Activated CD8-positive, alpha-beta memory T cell treated with anti-CD3 and anti-CD28 coated beads, Interleukin-2, amount 50 U/mL, for 4 hours (primary cell): ENCODE data around the gene STAMBP.
"Not testable (repeated sequence)": the region's sequence is repeated elsewhere in the genome, so short reads cannot be mapped to it uniquely, and the experiment has no call there.

Source experiments
- DNase-seq: peaks from one replicate; pipeline ENCODE4 v3.0.0-alpha.2; 2020

Gene STAMBP

GRCh38 chr2:73828818-73829570, at the start of gene STAMBP:
Gene STAMBP (plus strand): TSS chr2:73828961. CDS start chr2:73830857, 1,896 bp downstream.
- DNase-seq, result peak; percentile 88

DNA sequence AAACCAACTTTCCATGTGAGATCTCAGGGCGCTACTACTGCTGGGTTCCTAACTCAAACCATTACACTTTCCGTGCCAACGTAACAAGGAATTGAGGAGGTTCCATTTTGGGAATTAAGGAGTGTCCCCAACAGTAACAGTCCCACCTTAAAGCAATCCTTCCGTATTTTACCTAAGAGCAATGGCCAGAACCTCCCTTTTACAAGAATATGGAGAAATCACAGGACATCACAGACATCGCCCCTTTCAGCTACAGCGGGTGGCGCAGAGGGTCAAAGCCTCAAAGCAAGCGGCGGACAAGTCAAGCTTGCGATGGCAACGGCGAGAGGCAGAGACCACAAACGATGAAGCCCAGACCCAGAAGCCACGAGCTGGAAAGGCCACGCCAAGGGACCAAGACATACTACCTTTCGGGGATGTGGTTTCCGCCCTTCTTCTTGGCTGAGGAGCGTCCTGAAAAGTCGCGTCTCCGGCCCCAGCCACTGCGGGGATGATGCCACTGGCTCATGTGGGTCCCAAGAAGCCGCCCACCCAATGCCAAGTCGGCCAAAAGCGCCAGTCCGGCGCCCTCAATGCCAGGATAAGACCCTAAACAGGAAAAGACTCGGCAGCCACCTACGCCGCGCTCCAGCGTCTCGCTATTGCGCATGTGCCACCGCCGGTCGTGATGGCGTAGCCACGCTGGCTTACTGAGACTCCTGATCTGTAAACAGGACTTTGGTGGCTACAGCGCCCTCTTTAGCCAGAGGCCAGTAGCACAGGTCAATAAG, 49.1 kb upstream of the STAMBP start, which contains the start of gene DUSP11:
DUSP11 (minus strand) TSS at position 637 of the 770 bp plus-strand sequence; CDS start at position 508, 129 bp downstream.
- peak; percentile 97 for DNase-seq

DNA sequence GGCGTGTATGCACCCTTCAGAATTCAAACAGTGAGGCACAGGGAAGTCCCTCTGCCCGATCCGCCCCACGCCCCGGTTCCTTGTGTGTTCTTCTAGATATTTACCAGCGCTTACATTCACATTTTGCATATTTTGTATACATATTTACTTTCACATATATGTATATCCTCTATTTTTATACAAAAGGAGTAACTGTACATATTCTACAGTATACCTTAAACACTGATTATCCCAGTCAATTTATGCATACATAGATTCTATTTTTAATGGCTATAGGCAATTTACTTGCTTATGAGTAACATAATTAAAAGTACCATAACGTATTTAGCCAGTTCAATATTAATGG, 48.6 kb upstream of the STAMBP start:
- no peak for DNase-seq

DNA sequence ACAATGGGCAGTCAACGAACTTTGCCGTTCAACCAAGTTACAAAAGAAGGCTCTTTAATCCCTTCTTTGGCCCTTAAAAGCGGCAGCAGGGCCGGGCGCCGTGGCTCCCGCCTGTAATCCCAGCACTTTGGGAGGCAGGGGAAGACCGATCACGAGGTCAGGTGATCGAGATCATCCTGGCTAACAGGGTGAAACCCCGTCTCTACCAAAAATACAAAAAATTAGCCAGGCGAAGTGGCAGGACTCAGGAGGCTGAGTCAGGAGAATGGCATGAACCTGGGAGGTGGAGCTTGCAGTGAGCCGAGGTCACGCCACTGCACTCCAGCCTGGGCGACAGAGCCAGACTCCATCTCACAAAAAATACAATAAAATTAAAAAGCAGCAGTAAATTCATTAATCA, 45.4 kb upstream of the STAMBP start:
- DNase-seq, result not testable (repeated sequence)

GRCh38 chr2:73783883-73784282, 44.9 kb upstream of the STAMBP start, which contains the start of gene C2orf78:
Gene C2orf78 (plus strand): TSS chr2:73784183. CDS start chr2:73784310, 127 bp downstream.
- not testable (repeated sequence) for DNase-seq

DNA sequence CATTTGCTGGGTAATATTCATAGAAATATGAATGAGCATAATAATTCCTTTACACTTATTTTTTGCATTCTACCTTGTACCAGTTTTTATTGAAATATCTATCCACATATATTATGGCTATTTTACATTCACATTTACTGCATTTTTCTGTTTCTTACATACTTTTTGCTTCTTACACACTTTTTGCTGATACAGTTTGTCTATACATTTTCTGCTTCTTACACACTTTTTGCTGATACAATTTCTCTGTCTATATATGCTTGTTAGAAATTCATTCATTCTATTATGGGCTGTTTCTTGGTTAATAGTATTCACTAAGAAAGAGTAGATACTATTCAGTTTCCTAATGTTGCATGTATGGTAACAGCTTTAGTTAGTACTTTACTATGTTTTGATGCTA, 16.9 kb upstream of the STAMBP start:
- no peak for DNase-seq

DNA sequence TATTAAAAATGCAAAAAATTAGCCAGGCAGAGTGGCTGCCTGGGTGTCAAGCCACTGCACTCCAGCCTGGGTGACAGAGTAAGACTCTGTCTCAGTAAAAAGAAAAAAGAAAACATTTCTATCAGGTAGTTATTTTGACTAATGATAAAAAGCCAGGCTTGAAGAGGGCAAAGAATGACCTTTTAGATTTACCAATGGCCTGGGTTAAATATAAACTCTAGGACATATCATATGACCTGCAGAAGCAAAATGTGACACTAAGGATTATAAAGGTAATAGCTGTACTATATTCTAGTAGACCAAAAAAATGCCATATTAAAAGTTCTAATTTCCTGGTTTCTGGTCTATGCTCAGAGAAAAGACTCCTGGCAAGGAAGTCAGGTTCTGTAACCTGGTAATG, 16.1 kb upstream of the STAMBP start:
- DNase-seq, result no peak

DNA sequence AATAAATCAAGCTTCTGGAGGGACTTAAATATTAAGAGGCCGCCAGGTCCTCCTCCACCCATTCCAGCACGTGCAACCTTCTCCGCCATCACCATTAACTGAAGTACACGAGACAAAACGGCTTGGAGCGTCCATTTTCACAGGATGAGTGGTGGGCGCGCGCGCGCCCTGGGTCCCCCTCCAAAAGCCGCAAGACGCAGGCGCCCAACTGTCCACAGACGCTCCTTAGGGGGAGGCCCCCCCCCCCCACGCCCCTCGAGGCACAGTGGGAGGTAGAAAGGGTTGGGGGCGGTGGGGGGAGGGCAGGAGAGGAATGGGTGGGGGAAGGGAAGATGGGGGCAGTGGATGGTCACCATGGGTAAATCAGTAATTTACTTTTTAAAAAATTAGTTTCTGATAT, 10.5 kb upstream of the STAMBP start:
- no peak for DNase-seq

- no peak for DNase-seq
Observed at GRCh38 chr2:73821227-73821626, 7.5 kb upstream of the STAMBP start.

DNA sequence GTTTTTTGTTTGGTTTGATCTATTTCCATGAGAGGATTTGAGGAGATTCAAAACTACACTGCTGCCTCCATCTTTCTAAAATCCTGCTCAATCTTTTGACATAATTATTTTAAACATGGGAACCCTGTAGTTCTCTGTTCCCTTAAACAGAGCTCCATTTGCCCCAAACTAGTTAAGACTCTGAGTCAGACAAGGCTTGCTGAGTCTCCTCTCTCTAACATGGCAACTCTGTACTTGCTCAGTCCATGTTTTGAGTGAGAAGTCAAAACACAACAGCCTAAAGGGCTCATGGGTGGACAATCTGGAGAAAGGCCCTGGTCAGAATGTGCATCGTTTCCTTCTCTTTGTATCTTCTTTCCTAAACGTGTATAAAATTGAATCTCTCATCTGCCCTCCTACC, 7.1 kb upstream of the STAMBP start:
- DNase-seq, result no peak

GRCh38 chr2:73822276-73822675, 6.5 kb upstream of the STAMBP start:
- no peak for DNase-seq

GRCh38 chr2:73822991-73823390, 5.8 kb upstream of the STAMBP start:
- no peak for DNase-seq

DNA sequence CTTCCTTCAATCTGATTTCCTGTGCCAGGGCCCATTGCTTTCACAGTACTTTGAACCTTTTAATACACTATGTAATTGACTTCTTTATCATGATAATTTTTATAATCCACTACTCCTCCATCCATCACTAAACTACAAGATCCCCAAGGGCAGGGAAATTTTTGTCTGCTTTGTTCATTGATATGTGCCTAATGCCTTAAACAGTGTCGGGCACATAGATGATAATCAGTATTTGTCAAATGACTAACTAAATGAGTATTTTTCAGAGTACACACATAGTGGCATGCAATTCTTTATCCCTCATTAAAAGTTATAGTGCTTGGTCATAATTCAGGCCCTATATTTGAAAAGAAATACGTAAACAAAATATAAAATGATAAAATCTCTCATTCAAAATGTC, 5.3 kb upstream of the STAMBP start:
- DNase-seq, result no peak

GRCh38 chr2:73823916-73824523, 4.7 kb upstream of the STAMBP start:
- no peak for DNase-seq

DNA sequence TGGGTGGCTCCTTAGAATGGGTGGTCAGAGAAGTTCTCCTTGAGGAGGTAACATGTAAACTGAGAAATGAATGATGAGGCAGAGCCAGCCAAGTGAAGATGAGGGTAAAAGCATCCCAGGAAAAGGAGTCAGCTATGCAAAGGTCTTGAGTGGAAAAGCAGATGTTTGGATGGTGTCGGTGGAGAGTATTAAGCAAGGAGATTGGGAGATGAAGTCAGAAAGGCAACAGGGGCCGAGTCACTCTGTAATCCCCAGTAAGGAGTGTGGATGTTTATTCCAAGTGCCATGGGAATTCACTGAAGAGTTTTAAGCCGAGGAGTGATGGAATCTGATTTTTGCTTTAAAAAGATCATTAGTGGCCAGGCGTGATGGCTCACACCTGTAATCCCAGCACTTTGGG, 3.4 kb upstream of the STAMBP start:
- DNase-seq, result no peak

GRCh38 chr2:73827018-73827417, 1.7 kb upstream of the STAMBP start:
- DNase-seq, result no peak

- no peak for DNase-seq
Observed at GRCh38 chr2:73827660-73828388, 937 bp upstream of the STAMBP start.

- DNase-seq, result no peak
Observed at GRCh38 chr2:73828389-73828817, 358 bp upstream of the STAMBP start.

DNA sequence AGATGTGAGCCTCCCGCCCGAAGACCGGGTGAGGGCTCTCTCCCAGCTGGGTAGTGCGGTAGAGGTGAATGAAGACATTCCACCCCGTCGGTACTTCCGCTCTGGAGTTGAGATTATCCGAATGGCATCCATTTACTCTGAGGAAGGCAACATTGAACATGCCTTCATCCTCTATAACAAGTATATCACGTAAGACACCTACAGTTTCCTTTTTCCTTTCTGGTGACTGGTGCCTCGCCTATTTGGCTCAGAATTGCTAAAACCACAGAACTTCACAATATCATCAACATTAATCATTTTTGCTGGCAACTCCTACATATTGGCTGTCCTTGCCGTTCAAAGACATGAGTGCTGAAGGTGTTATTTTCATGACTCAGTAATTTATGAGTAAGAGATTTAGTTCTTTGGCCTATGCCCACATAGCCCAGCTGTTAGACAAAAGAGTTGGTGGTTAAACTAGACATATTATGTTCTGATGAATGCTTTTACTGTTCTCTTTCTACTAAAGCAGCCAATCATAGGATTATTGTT, 2.2 kb downstream of the STAMBP start:
- peak; percentile 27 for DNase-seq

GRCh38 chr2:73832930-73833329, 4.2 kb downstream of the STAMBP start:
- no peak for DNase-seq

DNA sequence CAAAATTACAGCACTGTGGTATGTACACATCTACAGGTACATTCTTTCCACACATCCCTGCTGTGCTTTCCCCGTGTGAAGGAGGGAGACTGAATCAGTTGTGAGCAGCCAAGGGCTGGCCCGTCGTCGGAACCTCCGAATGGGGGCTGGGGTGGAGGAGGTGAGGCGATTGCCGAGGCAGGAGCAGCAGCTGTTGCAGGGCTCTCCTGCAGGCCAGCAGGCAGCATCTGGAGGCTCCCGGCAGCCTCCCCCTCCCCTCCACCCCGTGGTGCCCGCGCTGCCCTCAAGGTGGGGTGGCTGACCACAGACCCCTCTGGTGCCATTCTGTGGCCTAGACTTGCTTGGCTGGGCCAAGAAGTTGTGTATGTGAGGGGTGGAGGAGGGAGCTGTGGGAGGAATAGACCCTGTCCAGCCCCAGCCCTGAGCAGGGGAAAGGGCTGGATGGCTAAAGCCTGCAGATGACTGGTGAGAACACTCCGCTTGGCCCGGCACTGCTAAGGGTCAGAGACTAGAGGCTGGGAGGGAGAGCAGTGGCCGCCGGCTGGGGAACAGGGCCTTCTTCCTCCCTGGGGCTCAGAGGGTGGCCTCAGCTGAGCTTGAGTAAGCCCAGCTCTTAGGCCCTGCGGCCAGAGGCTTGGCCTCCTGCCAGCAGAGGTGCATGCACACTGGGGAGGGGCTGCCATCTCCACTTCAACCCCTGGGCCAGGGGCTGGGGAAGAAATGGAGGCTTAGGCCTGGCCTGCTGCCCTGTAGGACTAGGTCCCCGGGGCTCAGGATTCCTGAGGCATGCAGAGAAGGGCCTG, 7.6 kb downstream of the STAMBP start:
- no peak for DNase-seq
